Activated CD8-positive, alpha-beta T cell treated with anti-CD3 and anti-CD28 coated beads for 36 hours (primary cell): ENCODE measurements around the gene ZBTB7B. TPM values are rescaled to one million over a fixed set of nuclear protein-coding genes. Genes with fewer than 3 reads are reported as not detected.

Experiments used
- ATAC-seq: fragments of 200-7000 bp; cut with Tn5 transposase; one replicate; pipeline ENCODE4 v1.10.0; 2021; ENCODE audit warnings: mild to moderate bottlenecking, moderate library complexity
- CTCF ChIA-PET: fragments of 350-600 bp; sonication (Branson Sonifier 250); formaldehyde crosslinking; loops from one replicate; lab custom pipeline; 2021; ENCODE audit warnings: antibody characterized with exemption; lab: Charles Lee
- POLR2A ChIA-PET: fragments of 350-600 bp; sonication (Branson Sonifier 250); formaldehyde crosslinking; loops from one replicate; lab custom pipeline; 2021; ENCODE audit warnings: antibody characterized with exemption; lab: Charles Lee
- DNase-seq: peaks from one replicate; pipeline ENCODE4 v3.0.0-alpha.2; 2020
- H3K27ac Mint-ChIP-seq: one replicate; pipeline ENCODE4 v1.8.0; 2021; ENCODE audit warnings: mild to moderate bottlenecking, mixed read lengths
- H3K27me3 Mint-ChIP-seq: one replicate; pipeline ENCODE4 v1.8.0; 2021; ENCODE audit warnings: mixed read lengths
- H3K36me3 Mint-ChIP-seq: one replicate; pipeline ENCODE4 v1.8.0; 2021; ENCODE audit warnings: low read depth, mixed read lengths
- H3K4me1 Mint-ChIP-seq: one replicate; pipeline ENCODE4 v1.8.0; 2021; ENCODE audit warnings: low read depth, mixed read lengths
- H3K4me3 Mint-ChIP-seq: one replicate; pipeline ENCODE4 v1.8.0; 2021; ENCODE audit warnings: mild to moderate bottlenecking, moderate library complexity, mixed read lengths
- H3K9me3 Mint-ChIP-seq: one replicate; pipeline ENCODE4 v1.8.0; 2021; ENCODE audit warnings: mixed read lengths
- intact Hi-C: fragments of 100-400 bp; cut with micrococcal nuclease; formaldehyde crosslinking; loops from one replicate; pipeline ENCODE4 v1.10.0; 2022
- total RNA-seq, 2 experiments: library from RNA; stranded (reverse); gene quantifications; one replicate each; pipeline ENCODE4 v1.2.3, GENCODE V29; 2021
- TF ChIP-seq, protein P1 (sequence below): fragments of 200-600 bp; IDR thresholded peaks from one replicate; pipeline ENCODE4 v1.8.0; 2022; ENCODE audit warnings: antibody characterized with exemption, mild to moderate bottlenecking

ZBTB7B gene
- total RNA-seq, 2 experiments from 2014 or later = 26.3 to 26.5 TPM

DNA sequence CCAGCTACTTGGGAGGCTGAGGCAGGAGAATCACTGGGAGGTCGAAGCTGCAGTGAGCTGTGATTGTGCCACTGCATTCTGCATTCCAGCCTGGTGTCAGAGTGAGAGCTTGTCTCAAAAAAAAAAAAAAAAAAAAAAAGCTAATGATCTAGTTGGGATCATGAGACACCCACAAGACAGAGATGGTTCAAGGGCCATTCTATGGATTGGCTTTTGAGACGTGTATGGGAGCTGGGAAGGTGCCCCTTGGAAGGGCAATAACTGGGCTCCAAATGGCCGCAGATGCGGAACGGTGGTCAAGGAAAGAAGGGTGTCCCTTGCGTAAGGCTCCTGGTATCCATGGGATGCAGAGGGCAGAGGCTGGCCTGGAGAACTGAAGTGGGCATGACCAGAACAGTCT is 41.8 kb downstream of the ZBTB7B start:
- no peak for DNase-seq
- Mint-ChIP-seq H3K4me3 (no peak overlapping the region), H3K36me3 (no peaks in the 10 kb centered on the region), H3K4me1 (peaks cover 5% of the 10 kb centered on the region), H3K27ac (no peak overlapping the region), H3K9me3 (no peaks in the 10 kb centered on the region), H3K27me3 (peaks cover 2% of the 10 kb centered on the region)
- CTCF ChIA-PET = interaction anchor here (0.8 to 14.7 kb wide), 13 partner anchors 9 to 128 kb away, joined by 3 to 204 read pairs (median 6); partner anchors contain the start of genes EFNA3, EFNA4, FLAD1 and KRTCAP2
- intact Hi-C loops = no loop called here
- ATAC-seq = no peak
- TF ChIP-seq, protein P1, sequence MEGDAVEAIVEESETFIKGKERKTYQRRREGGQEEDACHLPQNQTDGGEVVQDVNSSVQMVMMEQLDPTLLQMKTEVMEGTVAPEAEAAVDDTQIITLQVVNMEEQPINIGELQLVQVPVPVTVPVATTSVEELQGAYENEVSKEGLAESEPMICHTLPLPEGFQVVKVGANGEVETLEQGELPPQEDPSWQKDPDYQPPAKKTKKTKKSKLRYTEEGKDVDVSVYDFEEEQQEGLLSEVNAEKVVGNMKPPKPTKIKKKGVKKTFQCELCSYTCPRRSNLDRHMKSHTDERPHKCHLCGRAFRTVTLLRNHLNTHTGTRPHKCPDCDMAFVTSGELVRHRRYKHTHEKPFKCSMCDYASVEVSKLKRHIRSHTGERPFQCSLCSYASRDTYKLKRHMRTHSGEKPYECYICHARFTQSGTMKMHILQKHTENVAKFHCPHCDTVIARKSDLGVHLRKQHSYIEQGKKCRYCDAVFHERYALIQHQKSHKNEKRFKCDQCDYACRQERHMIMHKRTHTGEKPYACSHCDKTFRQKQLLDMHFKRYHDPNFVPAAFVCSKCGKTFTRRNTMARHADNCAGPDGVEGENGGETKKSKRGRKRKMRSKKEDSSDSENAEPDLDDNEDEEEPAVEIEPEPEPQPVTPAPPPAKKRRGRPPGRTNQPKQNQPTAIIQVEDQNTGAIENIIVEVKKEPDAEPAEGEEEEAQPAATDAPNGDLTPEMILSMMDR = no peak
- POLR2A ChIA-PET = interaction anchor here (0.9 to 1.6 kb wide), 4 partner anchors 13 to 91 kb away, joined by 3 to 6 read pairs (median 4); no protein-coding TSS in a partner anchor

DNA sequence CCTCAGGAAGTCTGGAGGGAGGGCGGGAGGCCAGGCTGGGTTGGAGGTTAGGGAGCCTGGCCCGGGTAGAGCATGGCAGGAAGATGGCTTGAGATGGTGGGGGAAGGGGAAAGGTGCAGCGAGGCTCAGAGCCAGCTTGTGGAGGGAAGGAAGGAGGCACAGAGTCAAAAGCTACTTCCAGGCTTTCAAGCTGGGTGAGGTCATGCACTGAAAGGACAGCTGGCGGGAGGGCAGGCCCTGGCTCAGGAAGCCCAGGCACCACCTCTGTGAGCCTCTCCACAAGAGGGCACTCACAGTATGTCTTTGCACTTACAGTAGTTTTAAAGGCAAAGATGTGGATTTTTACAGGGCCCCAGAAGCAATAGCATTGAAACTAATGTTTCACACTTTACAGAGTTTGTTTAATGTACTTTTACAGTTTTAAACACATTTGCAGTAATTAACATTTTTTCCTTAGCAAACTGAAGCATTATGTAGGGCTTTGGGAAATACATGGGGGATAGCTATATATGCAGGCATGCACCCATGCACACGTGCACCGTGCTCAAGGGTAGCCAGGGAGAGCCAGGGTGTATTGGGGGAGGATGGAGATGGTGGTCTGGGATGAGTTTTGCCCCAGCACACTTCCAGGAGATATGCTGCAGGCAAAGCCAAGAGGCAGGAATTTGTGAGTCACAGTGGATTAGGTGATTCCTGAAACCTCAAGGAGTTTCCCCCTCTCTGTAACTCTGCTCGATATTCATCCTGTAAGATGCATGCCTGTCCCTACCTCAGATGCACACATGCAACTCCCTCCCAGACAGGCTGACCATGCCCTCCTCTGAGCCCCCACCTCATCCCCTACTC is 42.4 kb downstream of the ZBTB7B start:
- POLR2A ChIA-PET = interaction anchor here (0.9 to 1.6 kb wide), 6 partner anchors 9 to 91 kb away, joined by 3 to 6 read pairs (median 4); no protein-coding TSS in a partner anchor
- peak; percentile 82 for DNase-seq
- peak overlapping the region; percentile 10 for H3K27ac Mint-ChIP-seq
- no peaks in the 10 kb centered on the region for H3K9me3 Mint-ChIP-seq
- H3K4me3 Mint-ChIP-seq = no peak overlapping the region
- H3K27me3 Mint-ChIP-seq = peaks cover 2% of the 10 kb centered on the region
- H3K4me1 Mint-ChIP-seq = peaks cover 5% of the 10 kb centered on the region
- intact Hi-C loops = no loop called here
- H3K36me3 Mint-ChIP-seq = no peaks in the 10 kb centered on the region
- ATAC-seq = peak; percentile 98
- CTCF ChIA-PET = interaction anchor here (0.6 to 14.7 kb wide), 19 partner anchors 10 to 128 kb away, joined by 3 to 204 read pairs (median 5); partner anchors contain the start of genes EFNA3, EFNA4, FLAD1 and KRTCAP2
- TF ChIP-seq, protein P1 = peak; percentile 60

DNA sequence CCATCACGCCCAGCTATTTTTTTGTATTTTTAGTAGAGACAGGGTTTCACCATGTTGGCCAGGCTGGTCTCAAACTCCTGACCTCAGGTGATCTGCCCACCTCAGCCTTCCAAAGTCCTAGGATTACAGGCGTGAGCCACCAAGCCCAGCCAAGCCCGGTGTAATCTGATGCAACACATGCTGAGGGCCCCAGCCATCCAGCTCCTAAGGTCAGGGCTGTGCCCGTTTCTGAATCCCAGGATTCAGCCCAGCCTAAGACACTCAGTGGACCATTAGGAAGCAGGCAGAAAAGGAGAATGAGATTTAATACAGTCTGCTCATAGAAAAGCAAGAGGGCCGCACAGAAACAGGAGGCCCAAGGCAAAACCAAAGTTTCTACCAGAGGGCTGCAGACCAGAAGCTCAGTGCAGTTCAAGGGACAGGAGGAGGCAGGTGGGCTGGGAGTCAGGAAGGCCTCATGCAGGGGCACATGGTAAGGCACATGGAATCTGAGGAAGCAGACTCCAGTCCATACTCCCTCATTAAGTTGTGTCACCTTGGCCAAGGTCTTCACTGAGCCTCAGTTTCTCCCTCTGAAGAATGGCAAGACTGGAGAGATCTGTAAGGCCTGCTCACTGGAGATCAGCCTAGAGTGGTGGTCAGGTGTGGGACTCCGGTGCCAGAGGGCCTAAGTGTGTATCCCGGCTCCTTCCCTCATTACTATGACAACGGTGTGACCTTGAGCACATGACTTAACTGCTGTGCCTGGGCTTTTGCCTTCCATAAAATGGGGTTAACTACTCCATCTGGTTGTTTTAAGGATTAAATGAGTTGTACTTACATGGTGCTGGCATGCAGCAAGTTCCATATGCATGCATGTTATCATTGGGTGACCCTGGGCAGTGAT is 46.1 kb downstream of the ZBTB7B start:
- Mint-ChIP-seq H3K36me3 (peaks cover 4% of the 10 kb centered on the region), H3K27ac (no peak overlapping the region), H3K4me3 (no peak overlapping the region), H3K4me1 (peaks cover 24% of the 10 kb centered on the region), H3K9me3 (no peaks in the 10 kb centered on the region), H3K27me3 (peaks cover 2% of the 10 kb centered on the region)
- TF ChIP-seq, protein P1 = no peak
- DNase-seq = no peak
- ChIA-PET CTCF (interaction anchor here (0.9 to 23.5 kb wide), 7 partner anchors 8 to 66 kb away, joined by 3 to 278 read pairs (median 3); partner anchors contain the start of genes EFNA4 and FLAD1), POLR2A (interaction anchor here (0.8 to 1.4 kb wide), 3 partner anchors 13 to 61 kb away, joined by 3 read pairs; no protein-coding TSS in a partner anchor)
- ATAC-seq = no peak
- intact Hi-C loops = no loop called here

DNA sequence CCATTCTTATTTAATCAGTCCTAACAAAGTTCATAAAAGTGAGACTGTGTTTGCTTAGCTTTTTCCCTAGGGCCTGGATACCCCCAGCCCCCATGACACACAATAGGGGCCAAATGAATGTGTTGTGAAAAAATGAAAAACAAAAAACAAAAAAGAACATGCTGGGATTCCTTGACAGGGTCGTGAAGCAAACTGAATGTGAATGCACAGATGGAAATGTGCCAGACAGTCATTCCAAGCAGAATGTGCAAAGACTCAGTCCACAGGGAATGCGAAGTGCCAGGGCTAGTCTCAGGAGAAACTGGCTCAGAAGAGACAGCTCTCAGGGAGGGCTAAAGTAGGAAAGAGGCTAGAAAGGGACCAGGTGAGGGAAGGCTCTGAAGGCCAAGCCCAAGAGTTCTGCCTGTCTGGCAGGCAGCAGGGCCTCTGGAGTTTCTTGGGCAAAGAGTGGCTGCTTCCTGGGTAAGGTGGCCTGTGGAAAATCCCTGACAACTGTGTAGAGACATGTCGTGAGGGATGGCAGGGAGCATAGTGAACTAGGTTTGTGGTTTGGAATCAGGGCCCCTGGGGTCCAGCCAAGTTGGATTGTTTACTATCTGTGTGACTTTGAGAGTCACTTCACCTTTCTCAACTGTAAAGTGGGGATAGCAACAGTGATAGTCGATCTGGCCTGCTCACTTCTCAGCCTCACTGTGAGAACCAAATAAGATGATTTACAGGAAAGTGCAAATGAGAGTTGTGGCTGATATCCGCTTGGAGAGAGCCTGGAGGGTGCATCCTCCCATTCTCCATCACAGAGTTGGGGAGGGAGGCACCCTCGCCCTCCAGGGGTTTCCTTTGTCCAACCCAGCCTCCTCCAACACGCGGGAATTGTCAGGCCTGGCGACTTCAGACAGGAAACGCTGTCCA is 47.3 kb downstream of the ZBTB7B start:
- ChIA-PET POLR2A (interaction anchor here (1.2 to 2.8 kb wide), 7 partner anchors 12 to 50 kb away, joined by 3 to 8 read pairs (median 7); no protein-coding TSS in a partner anchor), CTCF (interaction anchor here (0.8 to 23.5 kb wide), 13 partner anchors 9 to 123 kb away, joined by 3 to 278 read pairs (median 10); partner anchors contain the start of genes EFNA4, FLAD1, KRTCAP2 and LENEP)
- DNase-seq (no peak), ATAC-seq (no peak)
- H3K27me3 Mint-ChIP-seq = no peaks in the 10 kb centered on the region
- H3K4me3 Mint-ChIP-seq = peak overlapping the region; percentile 74
- peaks cover 20% of the 10 kb centered on the region for H3K4me1 Mint-ChIP-seq
- H3K9me3 Mint-ChIP-seq = no peaks in the 10 kb centered on the region
- H3K36me3 Mint-ChIP-seq = peaks cover 5% of the 10 kb centered on the region
- TF ChIP-seq, protein P1 = no peak
- H3K27ac Mint-ChIP-seq = no peak overlapping the region
- intact Hi-C loops = loop anchor here (5.0 kb wide), 1 partner anchor 37 kb away; no protein-coding TSS in a partner anchor
